Gastroesophageal sphincter (tissue), 3 donors: ENCODE data around the gene GLI3.

Experiments
- EP300 ChIP-seq: sonication (generic); formaldehyde crosslinking; IDR thresholded peaks from one replicate; pipeline ENCODE4 v1.6.1; 2017; ENCODE audit warnings: antibody characterized with exemption, mild to moderate bottlenecking
- POLR2A ChIP-seq, 2 donors: fragments of 450-650 bp; IDR thresholded peaks; one replicate each; pipeline ENCODE4 v1.6.1; 2017; ENCODE audit warnings: antibody characterized with exemption in 2 of 2, mild to moderate bottlenecking in 2 of 2, moderate library complexity in 1 of 2
- TF ChIP-seq, protein P1 (sequence below), 4 experiments: fragments of 200-600 bp in 2 of 4; fragments of 450-650 bp in 2 of 4; sonication (generic) in 1 of 4; IDR thresholded peaks; one replicate each; pipeline ENCODE4 v1.5.1; 2017 to 2019; ENCODE audit warnings: antibody characterized with exemption in 4 of 4, mild to moderate bottlenecking in 2 of 4, moderate library complexity in 2 of 4

DNA sequence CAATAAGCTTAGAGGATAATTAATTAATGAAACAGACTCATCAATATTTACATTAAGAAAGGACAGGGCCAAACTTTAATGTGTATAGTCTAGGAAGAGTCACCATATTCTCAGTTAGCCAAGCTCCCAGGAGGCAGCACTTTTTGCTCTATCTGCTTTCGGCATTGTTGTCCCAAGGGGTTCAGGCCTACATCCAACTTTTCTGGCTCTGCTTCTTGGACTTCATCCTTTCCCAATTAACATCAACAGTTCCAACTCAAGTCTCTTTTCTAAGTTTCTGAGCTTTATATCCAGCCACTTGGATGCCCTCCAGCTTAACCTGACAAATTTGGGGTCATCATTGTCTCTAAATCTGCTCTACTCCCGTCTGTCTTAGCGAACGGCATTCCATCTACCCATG, 42.8 kb downstream of the GLI3 start:
- TF ChIP-seq, protein P1, sequence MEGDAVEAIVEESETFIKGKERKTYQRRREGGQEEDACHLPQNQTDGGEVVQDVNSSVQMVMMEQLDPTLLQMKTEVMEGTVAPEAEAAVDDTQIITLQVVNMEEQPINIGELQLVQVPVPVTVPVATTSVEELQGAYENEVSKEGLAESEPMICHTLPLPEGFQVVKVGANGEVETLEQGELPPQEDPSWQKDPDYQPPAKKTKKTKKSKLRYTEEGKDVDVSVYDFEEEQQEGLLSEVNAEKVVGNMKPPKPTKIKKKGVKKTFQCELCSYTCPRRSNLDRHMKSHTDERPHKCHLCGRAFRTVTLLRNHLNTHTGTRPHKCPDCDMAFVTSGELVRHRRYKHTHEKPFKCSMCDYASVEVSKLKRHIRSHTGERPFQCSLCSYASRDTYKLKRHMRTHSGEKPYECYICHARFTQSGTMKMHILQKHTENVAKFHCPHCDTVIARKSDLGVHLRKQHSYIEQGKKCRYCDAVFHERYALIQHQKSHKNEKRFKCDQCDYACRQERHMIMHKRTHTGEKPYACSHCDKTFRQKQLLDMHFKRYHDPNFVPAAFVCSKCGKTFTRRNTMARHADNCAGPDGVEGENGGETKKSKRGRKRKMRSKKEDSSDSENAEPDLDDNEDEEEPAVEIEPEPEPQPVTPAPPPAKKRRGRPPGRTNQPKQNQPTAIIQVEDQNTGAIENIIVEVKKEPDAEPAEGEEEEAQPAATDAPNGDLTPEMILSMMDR (IDR thresholded peaks at IDR 0.05) = no peak
- no peak for TF ChIP-seq POLR2A (IDR thresholded peaks at IDR 0.05)
- no peak for TF ChIP-seq EP300
